Hepatocyte (in vitro differentiated cells): ENCODE data around the gene SETD3.

ENCODE experiments used
- CTCF ChIP-seq: fragments of 200-600 bp; sonication (generic); IDR thresholded peaks from 2 replicates; pipeline ENCODE4 v1.5.1; 2016; ENCODE audit warnings: antibody characterized with exemption, mild to moderate bottlenecking; ENCODE audit not compliant: poor library complexity
- EZH2 ChIP-seq: fragments of 200-600 bp; sonication (generic); IDR thresholded peaks from 2 replicates; pipeline ENCODE4 v1.6.1; 2016; ENCODE audit warnings: antibody characterized with exemption, mild to moderate bottlenecking, borderline replicate concordance

GRCh38 chr14:99512571-99513182 is 32.0 kb upstream of the SETD3 start:
- TF ChIP-seq CTCF, result no peak
- no peak for TF ChIP-seq EZH2
